ENCODE results near the gene TNIK. TPM values are rescaled to one million over a fixed set of nuclear protein-coding genes. Genes with fewer than 3 reads are reported as not detected.

TNIK gene
- total and polyA plus RNA-seq, 2 of the 13 experiments (the other 11 are each of a cell fraction or from before 2014, with no cell fraction given) = 0.15 to 0.22 TPM

- TF ChIP-seq REPIN1 (CRISPR knock-in tag; IDR thresholded peaks at IDR 0.05; ENCODE audit: borderline replicate concordance, low read depth) (peak; percentile 59), FOXA3 (CRISPR knock-in tag; IDR thresholded peaks at IDR 0.05) (peak; percentile 52), RBM39 (IDR thresholded peaks at IDR 0.05; ENCODE audit: low read depth, low read length, poor library complexity, severe bottlenecking) (no peak), FOXP1 (IDR thresholded peaks at IDR 0.05) (no peak), FOXP1 (CRISPR knock-in tag; IDR thresholded peaks at IDR 0.05) (0 out of 2 replicates have a peak, but pooled peaks have one; percentile 7), HNF4A (CRISPR knock-in tag; IDR thresholded peaks at IDR 0.05) (peak; percentile 64), NR3C1 (CRISPR knock-in tag; IDR thresholded peaks at IDR 0.05) (no peak), ELF3 (CRISPR knock-in tag; IDR thresholded peaks at IDR 0.05) (peak; percentile 29; the same call in 1 of the 2 replicates), KAT8 (CRISPR knock-in tag; IDR thresholded peaks at IDR 0.05) (0 out of 2 replicates have a peak, but pooled peaks have one; percentile 13), HNF4G (IDR thresholded peaks at IDR 0.05; ENCODE audit: borderline replicate concordance, low read depth, low read length) (peak; percentile 45; the same call in 1 of the 2 replicates), HNF4G (CRISPR knock-in tag; IDR thresholded peaks at IDR 0.05; ENCODE audit: borderline replicate concordance, low read depth) (no peak), GATAD2A (CRISPR knock-in tag; IDR thresholded peaks at IDR 0.05) (peak; percentile 32; the same call in 1 of the 2 replicates), MZF1 (CRISPR knock-in tag; IDR thresholded peaks at IDR 0.05; ENCODE audit: borderline replicate concordance) (no peak)
- TF ChIP-seq, protein P1, sequence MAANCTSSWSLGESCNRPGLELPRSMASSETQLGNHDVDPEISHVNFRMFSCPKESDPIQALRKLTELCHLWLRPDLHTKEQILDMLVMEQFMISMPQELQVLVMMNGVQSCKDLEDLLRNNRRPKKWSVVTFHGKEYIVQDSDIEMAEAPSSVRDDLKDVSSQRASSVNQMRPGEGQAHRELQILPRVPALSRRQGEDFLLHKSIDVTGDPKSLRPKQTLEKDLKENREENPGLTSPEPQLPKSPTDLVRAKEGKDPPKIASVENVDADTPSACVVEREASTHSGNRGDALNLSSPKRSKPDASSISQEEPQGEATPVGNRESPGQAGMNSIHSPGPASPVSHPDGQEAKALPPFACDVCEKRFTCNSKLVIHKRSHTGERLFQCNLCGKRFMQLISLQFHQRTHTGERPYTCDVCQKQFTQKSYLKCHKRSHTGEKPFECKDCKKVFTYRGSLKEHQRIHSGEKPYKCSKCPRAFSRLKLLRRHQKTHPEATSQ (CRISPR knock-in tag; IDR thresholded peaks at IDR 0.05; ENCODE audit: borderline replicate concordance) = 0 out of 2 replicates have a peak, but pooled peaks have one; percentile 26
- FAIRE-seq (no peak), DNase-seq (ENCODE audit: low spot score) (no peak), ATAC-seq (no peak)
- Histone ChIP-seq H3K27ac (ENCODE audit: extremely low read length, insufficient read depth, low read length) (peak overlapping the region; percentile 43), H3K4me1 (ENCODE audit: insufficient read depth, low read length) (peaks cover 79% of the 10 kb centered on the region), H3K4me2 (ENCODE audit: low read depth, low read length) (peak overlapping the region; percentile 73), H2AFZ (ENCODE audit: low read length) (no peak overlapping the region), H3K4me3 (replicated peaks in 1 of 3; ENCODE audit: insufficient read depth in 1 of 3, low read depth in 2 of 3, low read length in 3 of 3) (peak overlapping the region; percentile 32 to 50 (median 39); a peak in 4 of 6 replicates), H3K27me3 (ENCODE audit: control insufficient read depth in 1 of 2, insufficient read depth in 2 of 2, low read length in 2 of 2) (no peaks in the 10 kb centered on the region), H3K79me2 (ENCODE audit: insufficient read depth, low read length) (peaks cover 70% of the 10 kb centered on the region), H3K36me3 (replicated peaks in 1 of 2; ENCODE audit: control insufficient read depth in 1 of 2, insufficient read depth in 2 of 2, low read length in 2 of 2) (no peaks in the 10 kb centered on the region), H3K9me3 (ENCODE audit: low read length) (no peaks in the 10 kb centered on the region), H4K20me1 (ENCODE audit: insufficient read depth, low read length) (no peaks in the 10 kb centered on the region), H3K9ac (ENCODE audit: insufficient read depth, low read depth, low read length) (peak overlapping the region; percentile 62; the same call in 1 of the 2 replicates)
- in situ Hi-C loops (cut with HindIII; ENCODE audit: extremely low pct_ligation_motif_present, low pct_unique_long_range_greater_than_20kb) (no loop called here), intact Hi-C loops (cut with micrococcal nuclease; ENCODE audit: unreplicated experiment) (no loop called here)
- CTCF ChIA-PET (ENCODE audit: low intra/inter-chr PET ratio, low total read pairs) = no interaction called here
- POLR2A ChIA-PET = interaction anchor here (1.6 to 5.9 kb wide), 2 partner anchors 8 to 22 kb away, joined by 6 to 31 read pairs; no protein-coding TSS in a partner anchor
- no TSS peak for BruUV-seq (replicated peaks)
These were observed 436.6 kb downstream of the TNIK start for GRCh38 chr3:171023566-171023965.

All from HepG2 (cell line).